ENCODE measurements around the gene LARP1.
"Not testable (repeated sequence)": the region's sequence is repeated elsewhere in the genome, so short reads cannot be mapped to it uniquely, and the experiment has no call there.

LARP1 gene

DNA sequence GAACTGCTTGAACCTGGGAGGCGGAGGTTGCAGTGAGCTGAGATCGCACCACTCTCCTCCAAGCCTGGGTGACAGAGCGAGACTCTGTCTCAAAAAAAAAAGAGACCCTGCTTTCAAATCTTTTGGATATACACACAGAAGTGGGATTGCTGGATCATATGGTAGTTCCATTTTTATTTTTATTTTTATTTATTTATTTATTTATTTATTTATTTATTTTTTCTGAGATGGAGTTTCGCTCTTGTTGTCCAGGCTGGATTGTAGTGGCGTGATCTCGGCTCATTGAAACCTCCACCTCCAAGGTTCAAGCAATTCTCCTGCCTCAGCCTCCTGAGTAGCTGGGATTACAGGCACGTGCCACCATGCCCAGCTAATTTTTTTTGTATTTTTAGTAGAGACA is 19.8 kb upstream of the LARP1 start:
- DNase-seq, result not testable (repeated sequence)

DNA sequence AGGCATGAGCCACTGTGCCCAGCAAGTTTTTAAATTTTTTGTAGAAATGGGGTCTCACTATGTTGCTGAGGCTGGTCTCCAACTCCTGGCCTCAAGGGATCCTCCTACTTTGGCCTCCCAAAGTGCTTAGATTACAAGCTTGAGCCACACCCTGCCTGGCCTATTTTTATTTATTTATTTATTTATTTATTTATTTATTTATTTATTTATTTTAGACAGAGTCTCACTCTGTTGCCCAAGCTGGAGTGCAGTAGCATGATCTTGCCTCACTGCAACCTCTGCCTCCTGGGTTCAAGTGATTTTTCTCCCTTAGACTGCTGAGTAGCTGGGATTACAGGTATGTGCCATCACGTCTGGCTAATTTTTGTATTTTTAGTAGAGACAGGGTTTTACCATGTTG is 18.8 kb upstream of the LARP1 start:
- DNase-seq, result not testable (repeated sequence)

DNA sequence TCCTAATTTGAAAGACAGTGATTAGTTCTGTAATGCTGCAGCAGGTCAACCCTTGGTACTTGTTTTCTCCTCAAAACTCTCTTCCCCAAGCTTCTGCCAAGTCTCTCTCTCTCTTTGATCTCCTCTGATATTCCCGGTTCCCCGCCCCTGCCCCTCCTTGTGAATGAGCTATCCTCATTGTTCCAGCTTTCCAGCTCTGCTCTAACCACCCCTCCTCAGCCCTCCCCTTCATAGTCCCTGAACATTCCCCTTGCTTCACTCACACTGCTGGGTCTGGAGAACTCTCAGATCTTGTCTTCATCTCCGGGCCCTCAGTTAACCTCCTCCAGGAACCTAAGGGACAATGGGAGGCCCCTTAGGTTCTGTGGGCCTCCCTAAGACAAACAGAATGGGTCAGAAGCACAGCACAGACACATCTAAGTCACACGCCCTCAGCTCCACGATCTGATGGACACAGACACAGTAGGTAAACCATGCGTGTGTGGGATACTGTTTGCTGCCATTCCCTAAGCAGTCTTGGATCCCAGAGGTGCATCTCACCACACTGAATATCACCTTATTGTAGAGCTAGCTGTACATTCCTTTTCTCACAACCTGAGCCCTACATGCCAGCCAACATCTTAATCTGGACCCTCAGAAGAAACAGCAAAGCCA is 17.4 kb upstream of the LARP1 start:
- DNase-seq, result no peak

DNA sequence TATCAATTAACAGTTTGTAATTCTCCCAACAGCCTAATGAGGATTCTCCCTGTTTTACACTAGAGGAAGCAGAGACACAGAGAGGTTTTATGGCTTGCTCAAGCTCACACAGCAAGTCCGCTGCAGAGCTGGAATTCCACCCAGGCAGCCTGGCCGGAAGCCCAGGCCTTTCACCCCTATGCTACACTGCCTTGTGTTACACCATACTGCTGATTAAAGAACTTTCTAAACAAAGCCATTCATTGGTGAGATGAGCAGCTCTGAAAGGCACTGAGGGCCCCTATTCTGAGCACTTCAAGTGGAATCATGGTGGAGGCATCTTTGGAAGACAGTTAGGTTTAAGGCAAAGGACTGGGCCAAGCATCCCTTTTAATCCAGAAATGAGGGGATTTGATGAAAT is 14.7 kb upstream of the LARP1 start:
- DNase-seq, result no peak

DNA sequence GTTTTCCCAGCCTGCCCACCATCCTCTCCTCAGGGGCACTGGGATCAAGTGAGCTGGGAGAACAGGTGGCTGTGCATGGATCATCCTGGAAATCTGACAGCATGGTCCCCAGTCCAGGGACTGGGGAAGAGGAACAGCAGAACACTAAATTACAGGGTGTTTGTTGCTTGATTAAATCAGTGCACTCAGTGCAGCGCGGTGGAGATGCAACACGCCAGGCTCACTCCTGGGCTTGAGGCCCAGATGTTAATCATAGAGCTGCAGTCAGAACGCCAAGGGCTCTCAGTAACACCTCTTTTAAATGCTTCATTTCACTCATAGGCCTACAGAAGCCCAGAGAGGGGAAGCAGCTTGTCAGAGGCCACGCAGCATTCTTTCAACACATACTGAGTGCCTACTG is 14.2 kb upstream of the LARP1 start:
- DNase-seq, result no peak

DNA sequence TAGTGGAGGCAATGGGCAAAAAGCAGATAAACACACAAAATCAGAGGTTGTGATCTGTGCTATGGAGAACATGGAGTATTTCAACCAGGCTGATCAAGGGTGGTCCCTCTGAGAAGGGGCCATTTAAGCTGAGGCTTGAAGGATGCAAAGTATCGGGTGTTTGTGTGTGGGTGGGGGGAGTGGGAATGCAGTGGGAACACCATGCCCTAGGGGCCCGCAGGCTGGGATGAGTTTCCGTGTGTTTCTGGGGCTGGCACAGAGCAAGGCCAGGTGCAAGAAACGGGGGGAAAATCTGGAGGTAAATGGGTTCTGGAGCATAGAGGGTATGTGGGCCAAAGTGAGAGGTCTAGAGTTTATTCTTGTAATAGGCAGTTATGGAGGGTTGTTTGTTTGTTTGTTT is 13.8 kb upstream of the LARP1 start:
- DNase-seq, result no peak

DNA sequence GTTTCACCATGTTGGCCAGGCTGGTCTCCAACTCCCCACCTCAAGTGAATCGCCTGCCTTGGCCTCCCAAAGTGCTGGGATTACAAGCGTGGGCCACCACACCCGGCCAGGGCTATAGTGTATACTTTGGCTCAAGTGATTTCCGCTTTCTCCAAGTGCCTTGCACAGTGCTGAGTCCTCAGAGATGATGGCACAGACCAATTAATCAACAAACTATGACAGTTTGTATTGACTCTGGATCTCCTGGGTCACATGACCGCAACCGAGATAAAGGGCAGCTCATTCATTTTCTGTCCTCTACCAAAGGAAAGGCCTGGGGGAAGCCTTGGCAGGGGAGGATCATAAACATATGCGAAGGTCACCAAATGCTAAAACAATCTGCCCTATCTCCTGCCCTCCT is 11.4 kb upstream of the LARP1 start:
- no peak for DNase-seq

DNA sequence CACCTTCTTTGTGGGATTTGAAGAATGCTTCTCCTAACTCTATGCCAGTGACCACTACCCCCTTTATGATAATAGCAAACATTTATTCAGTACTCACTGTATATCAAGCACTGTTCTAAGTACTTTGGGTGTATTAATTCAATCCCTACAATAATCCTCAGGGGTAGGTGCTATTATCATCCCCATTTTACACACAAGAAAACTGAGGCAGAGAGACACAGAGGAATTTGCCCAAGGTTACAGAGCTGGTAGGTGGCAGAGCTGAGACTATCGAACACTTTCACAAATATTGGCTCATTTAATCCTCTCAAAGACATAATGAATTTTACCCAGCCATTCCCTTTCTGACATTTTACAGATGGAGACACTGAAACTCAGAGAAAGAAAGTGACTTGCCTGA is 9.8 kb upstream of the LARP1 start:
- DNase-seq, result no peak

DNA sequence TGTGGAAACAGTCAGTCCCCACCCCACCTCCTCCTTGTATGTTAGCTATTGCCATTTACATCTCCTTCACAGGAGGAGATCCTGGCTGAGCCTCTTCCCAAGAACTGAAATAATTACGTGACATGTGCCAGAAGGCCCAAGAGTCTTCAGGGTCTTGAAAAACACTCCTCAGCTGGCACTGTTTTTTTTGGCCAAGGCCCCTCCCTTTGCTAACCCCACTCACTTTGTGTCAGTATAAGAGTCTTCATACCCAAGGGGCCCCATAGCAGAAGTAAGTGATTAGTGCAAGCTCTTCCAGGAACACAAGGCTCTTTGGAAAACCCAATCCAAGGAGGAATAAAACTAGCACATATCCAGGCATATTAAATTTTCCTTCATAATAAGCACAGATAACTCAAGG is 5.7 kb upstream of the LARP1 start:
- no peak for DNase-seq

DNA sequence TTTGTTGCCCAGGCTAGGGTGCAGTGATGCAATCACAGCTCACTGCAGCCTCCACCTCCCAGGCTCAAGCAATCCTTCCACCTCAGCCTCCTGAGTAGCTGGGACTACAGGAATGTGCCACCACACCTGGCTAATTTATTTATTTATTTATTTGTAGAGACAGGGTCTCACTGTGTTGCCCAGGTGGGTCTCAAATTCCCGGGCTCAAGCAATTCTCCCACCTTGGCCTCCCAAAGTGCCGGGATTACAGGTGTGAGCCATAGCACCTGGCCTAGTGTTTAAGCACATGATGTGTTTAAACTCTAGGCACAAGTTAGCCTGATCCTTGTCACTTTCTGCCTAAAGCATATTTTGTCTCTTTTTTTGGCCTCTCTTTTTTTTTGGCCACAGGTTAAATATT is 4.5 kb upstream of the LARP1 start:
- not testable (repeated sequence) for DNase-seq

DNA sequence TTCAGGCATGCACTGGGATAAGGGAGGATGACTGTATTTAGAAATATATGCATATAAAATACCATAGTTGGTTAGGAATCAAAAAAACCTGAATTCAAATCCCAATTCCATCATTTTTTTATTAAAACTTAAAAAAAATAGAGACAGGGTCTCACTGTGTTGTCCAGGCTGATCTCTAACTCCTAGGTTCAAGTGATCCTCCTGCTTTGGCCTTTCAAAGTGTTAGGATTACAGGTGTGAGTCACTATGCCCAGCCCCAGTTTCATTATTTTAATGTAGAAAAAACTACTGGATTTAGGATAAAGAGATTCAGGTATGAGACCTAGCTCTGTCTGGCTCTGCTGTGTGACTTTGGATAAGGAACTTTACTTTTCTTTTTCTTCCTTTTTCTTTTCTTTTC is 3.3 kb upstream of the LARP1 start:
- no peak for DNase-seq

DNA sequence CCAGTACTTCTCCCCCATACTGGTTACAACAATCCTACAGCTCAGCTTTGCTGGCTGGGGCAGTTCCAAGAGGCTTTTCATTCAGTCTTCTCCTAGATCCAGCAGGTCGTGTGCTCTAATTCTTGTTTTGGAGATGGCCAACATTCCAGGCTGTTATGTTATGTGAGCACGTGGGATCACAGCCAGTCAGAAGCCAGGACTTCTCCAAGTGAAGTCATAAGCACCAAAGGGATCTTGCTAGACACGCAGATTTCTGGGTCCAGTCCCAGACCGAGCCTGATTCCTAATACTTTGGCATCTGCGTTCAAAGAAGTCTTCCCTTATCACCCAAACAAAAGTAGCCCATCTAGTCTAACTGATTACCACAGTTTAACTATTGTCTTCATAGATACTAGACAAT is 1.4 kb upstream of the LARP1 start:
- DNase-seq, result no peak

DNA sequence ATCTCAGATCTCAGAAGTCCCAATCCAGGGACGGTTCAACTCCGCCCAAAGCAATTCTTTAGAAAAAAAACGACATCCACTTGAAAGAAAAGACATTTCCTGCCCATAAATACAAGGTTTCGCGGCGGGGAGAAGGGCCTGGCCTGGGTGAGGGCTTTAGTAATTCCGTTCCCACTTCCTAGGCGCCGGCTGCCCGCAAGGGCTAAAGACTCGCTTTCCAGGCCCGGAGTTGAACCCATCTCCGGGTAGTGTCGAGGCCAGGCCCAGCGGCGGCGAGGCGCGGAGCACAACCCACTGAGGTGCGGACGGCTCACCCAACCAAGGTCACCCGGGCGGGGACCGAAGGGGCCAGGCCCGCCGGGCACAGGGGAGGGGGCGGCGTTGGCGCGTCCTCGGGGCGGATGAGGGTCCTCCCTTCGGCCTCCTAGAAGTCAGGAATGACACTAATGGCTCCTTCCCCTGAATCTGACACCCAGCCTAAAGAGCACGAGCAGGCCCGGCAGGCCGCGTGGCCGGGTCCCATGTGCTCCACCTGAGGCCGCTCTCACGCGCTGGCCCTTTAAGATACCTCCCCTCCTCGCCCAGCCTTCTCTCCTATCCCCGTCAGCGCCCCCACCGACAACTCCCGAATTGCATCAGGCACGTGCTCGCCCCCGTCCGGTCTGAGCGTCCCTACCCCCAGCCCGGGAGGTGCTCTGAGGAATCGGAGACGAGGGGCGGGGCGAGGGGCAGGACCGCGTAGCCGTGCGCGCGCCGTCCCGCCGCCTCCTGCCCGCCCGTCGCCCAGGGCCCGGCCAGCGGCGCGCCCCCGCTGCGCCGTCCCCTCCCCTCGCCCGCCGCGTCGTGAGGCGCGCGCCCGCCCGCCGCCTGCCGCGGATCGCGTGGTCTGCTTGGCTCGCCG is 467 bp upstream of the LARP1 start:
- DNase-seq, result peak; percentile 93

DNA sequence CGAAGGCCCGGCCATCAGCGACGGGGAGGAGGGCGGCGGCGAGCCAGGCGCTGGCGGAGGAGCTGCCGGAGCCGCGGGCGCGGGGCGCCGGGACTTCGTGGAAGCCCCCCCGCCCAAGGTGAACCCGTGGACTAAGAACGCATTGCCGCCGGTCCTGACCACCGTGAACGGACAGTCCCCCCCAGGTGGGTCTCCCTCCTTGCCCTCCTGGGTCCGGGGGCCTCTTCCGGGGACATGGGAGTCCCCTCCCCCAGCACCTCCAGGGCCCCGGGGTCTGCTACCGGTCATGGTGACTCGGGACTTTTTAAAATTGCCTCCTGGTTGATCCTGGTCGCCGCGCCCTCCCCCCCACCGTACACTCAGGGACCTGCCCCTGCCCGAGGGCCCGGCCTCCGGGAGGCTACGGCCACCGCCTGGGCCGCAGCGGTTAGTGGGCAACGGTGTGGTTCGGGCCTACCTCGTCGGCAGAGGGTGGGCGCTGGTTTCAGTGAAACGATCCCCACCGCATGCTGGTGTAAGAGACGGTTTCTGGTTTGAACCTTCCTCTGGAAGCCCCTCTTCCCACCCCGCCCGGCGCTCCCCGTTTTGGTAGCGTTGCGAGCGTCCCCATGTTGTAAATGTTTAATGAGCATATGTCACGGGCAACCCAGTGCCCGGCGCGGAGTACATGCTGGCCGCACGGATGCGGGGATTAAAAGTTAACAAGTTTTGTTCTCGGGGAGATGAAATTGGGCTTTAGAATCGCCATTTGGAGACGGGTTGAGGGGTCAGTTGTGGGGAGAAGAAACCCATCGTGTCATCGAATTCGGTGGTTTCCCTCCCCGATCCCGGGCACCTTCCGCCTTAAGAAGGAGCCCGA is 1.1 kb downstream of the LARP1 start:
- DNase-seq, result no peak

DNA sequence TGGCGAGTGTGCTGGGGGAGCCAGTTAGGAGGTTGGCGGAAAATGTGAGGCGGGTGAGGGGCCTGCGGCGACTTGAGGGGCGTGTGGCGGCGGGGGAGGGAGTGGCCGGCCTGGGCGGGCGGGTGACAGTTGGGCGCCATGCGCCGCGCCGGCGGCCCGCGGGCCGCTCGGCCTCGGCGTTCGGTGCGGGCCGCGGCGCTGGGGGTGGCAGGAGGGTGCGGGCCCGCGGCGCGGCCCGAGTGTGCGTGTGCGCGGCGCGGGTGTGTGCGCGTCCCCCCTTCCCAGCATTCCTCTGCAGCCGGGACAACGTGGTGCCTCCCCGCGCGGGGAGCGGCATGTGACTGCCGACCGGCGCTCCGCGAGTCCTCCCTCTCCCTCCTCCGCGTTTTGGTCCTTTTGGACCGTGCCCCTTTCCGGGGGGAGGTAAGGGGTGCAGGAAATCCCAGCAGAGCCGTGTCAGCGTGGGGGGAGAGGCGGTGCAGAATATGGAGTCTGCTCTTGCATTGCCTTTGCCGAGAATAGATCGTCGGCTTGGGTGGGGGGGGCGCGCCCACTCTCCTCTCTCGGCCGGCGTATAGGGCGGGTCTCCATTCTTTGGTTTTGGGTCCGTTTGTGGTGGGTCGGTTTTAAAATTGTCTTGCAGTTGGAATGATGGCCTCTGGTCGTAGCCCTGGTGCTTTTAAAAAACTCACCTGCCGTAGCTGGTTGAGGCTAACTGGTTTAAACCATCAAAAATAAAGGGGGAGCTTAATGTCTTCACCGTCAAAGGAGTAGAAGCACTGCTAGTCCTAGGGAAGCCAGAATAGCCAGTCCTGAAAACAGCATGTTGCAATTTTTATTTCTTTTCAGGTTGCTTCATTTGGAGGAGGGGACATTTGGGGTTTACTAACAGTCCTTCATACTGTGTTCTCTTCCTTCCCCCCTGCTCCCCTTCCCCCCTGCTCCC is 2.0 kb downstream of the LARP1 start:
- DNase-seq, result peak; percentile 67

DNA sequence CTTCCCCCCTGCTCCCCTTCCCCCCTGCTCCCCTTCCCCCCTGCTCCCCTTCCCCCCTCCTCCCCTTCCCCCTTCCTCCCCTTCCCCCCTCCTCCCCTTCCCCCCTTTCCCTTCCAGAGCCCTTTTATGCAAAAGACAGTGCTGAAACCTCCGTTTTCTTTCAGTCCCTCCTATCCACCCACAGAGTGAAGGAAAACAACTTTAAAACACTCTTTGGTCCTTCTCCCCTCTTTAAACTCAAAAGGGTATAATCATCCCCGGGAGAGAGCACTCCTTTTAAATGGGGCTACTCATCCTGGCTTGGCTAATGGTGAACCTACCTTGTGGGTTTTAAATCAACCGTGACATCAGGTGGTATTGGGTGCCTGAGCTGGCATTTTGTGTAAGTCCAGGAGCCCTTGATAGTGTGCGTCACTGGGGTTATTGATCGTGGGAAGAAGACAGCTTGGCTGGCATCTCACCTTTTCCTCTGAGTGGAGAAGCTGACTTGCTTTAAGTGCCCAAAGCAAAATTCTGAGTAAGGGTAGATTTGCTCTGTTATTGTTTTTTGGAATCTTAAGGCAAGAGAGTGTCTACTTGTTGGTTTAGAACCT is 2.7 kb downstream of the LARP1 start:
- no peak for DNase-seq

DNA sequence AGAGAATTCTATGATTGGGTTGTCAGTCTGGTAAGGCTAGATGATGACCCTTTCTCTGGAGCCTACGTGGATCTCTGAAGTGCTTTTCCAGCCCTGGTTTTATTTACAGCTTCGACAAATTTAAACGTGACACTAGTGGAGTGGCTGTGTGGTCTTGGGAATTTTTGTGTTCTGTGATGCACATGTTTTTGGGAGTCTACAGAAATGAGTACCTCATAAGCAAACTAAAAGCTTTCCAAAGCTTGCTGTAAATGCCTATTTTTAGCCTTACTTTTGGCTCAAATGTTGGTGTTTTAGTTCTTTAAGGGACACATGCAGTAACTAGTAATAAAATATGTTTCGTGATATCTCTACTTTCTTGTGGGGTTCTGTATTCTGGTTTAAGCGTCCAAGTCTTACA is 3.3 kb downstream of the LARP1 start:
- DNase-seq, result no peak

DNA sequence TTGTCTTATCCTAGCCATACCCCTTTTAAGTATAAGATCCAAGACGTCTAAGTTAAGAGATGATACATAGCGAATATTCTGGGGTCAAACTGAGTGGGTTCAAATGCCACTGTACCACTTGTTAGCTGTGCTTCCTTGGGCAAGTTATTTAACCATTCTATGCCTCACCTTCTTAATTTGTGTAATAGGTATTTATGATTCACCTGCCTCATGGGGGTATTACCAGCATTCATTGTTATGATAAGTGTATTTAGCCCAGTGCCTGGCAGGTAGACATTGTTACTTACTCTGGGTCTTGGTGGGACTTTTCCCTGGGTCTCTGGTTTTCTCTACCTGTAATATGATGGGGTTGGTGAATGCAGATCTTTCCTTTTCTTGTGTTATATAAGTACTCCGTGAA is 3.8 kb downstream of the LARP1 start:
- DNase-seq, result no peak

DNA sequence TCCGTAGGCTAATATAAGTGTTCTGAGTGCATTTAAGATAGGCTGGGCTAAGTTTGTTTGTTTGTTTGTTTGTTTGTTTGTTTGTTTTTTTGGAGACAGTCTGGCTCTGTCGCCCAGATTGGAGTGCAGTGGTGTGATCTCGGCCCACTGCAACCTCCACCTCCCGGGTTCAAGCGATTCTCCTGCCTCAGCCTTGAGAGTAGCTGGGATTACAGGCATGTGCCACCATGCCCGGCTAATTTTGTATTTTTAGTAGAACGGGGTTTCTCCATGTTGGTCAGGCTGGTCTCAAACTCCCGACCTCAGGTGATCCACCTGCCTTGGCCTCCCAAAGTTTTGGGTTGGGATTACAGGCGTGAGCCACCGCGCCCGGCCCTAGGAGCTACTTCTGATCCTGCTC is 4.7 kb downstream of the LARP1 start:
- not testable (repeated sequence) for DNase-seq

DNA sequence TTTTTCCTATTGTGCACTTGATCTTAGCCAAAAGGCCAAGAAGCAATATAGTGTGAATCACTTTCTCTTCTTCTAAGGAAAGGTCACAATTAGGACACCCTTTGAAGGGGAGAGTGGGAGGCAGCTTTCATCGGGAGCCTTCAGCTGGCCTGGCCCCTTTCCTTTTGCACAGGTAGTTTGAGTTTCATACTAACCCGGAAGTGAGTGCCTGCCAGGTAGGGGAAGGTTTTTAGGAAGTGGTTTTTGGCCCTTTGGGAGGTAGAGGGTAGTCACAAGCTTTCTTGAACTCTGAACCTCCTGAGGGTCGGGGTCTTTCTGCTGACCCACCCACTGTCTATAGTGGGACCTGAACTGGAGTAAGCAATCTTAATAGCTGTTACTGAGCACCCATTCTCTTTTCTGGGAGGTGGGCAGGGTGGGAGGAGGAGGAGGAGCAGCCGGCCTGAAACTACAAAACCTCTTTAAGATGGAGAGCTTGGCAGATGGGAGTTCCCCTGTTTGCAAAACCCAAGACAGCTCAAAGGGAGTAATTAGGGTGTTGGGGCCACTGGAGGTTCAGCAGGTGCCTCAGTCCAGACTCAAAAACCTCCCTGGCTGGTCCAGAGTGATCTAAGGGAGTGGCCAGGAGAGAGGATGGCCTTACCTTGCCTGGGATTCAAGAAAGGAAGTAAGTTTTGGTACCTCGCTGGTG is 6.0 kb downstream of the LARP1 start:
- DNase-seq, result no peak

DNA sequence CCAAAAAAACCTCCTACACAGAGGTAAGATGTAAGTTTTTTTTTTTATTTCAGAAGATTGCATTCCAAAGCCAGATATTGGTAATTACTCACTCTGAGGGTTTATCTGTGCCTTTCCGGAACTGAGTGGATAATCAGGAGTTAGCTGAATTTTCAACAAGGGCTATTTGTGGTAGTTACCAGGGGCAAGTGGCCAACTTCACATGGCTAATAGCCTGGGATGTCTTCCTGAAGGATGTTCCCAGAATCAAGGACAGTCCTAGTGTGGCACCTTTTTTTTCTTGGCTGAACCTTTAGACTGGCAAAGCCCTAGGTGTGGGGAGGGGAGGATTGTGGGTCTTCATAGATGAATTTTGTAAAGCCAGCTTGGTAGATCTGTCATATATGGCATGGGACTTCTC is 7.1 kb downstream of the LARP1 start:
- DNase-seq, result no peak
